PC-3 (cell line): ENCODE results near the gene MORC1. TPM values are rescaled to one million over a fixed set of nuclear protein-coding genes. Genes with fewer than 3 reads are reported as not detected.

Source experiments
- ATAC-seq: fragments of 200-7000 bp; cut with Tn5 transposase; 2 replicates; pipeline ENCODE4 v1.9.1; 2020; ENCODE audit warnings: mild to moderate bottlenecking, moderate library complexity
- BruUV-seq: library from RNA; stranded (reverse); fragments of 400-500 nt; replicated peaks from 2 replicates; lab custom pipeline; 2021; lab: Mats Ljungman, UMichigan
- CTCF ChIA-PET: fragments of 300-600 bp; sonication (Branson Sonifier 250); formaldehyde crosslinking; loops from one replicate; lab custom pipeline; 2022; ENCODE audit warnings: antibody characterized with exemption; lab: Charles Lee
- POLR2A ChIA-PET: fragments of 300-600 bp; sonication (Branson Sonifier 250); formaldehyde crosslinking; loops from one replicate; lab custom pipeline; 2022; ENCODE audit warnings: antibody characterized with exemption; ENCODE audit not compliant: unreplicated experiment; lab: Charles Lee
- DNase-seq: peaks from one replicate; pipeline ENCODE4 v3.0.0-alpha.2; 2015
- H2AFZ ChIP-seq: fragments of 300-600 bp; sonication (generic); 2 replicates; pipeline ENCODE4 v1.6.0; 2016; ENCODE audit warnings: antibody characterized with exemption, low read length
- H3F3A ChIP-seq: fragments of 300-600 bp; sonication (generic); one replicate; pipeline ENCODE4 v1.6.0; 2017; ENCODE audit warnings: antibody characterized with exemption, low read length, control low read depth, mild to moderate bottlenecking; ENCODE audit not compliant: unreplicated experiment
- H3K27ac ChIP-seq: fragments of 300-600 bp; sonication (generic); 2 replicates; pipeline ENCODE4 v1.5.1; 2016; ENCODE audit warnings: mild to moderate bottlenecking, low read length
- H3K27me3 ChIP-seq: fragments of 300-600 bp; sonication (generic); 2 replicates; pipeline ENCODE4 v1.6.1; 2016; ENCODE audit warnings: low read length, mixed read lengths
- H3K36me3 ChIP-seq: fragments of 300-600 bp; sonication (generic); 2 replicates; pipeline ENCODE4 v1.6.1; 2016; ENCODE audit warnings: low read depth, mixed run types, low read length, mixed read lengths
- H3K4me1 ChIP-seq: fragments of 300-600 bp; sonication (generic); 2 replicates; pipeline ENCODE4 v1.5.1; 2016; ENCODE audit warnings: low read length; ENCODE audit not compliant: insufficient read depth
- H3K4me2 ChIP-seq: fragments of 300-600 bp; sonication (generic); 2 replicates; pipeline ENCODE4 v1.6.0; 2016; ENCODE audit warnings: low read length
- H3K4me3 ChIP-seq: fragments of 300-600 bp; sonication (generic); 2 replicates; pipeline ENCODE4 v1.5.1; 2016; ENCODE audit warnings: mild to moderate bottlenecking, low read length, mixed read lengths
- H3K79me2 ChIP-seq: fragments of 300-600 bp; sonication (generic); 2 replicates; pipeline ENCODE4 v1.6.1; 2017; ENCODE audit warnings: low read length, mixed read lengths
- H3K9ac ChIP-seq: fragments of 300-600 bp; sonication (generic); 2 replicates; pipeline ENCODE4 v1.6.0; 2016; ENCODE audit warnings: mild to moderate bottlenecking, low read length
- H3K9me2 ChIP-seq: fragments of 300-600 bp; sonication (generic); replicated peaks from 2 replicates; pipeline ENCODE4 v1.6.1; 2016; ENCODE audit warnings: mixed run types, low read length, mixed read lengths
- H3K9me3 ChIP-seq: fragments of 300-600 bp; sonication (generic); 2 replicates; pipeline ENCODE4 v1.6.1; 2016; ENCODE audit warnings: low read length, mixed read lengths
- H4K20me1 ChIP-seq: fragments of 300-600 bp; sonication (generic); 2 replicates; pipeline ENCODE4 v1.6.1; 2016; ENCODE audit warnings: low read length, mixed read lengths
- EZH2 ChIP-seq: fragments of 300-600 bp; sonication (generic); IDR thresholded peaks from one replicate; pipeline ENCODE4 v1.6.1; 2017; ENCODE audit warnings: antibody characterized with exemption, mild to moderate bottlenecking, low read length; ENCODE audit not compliant: unreplicated experiment
- EZH2phosphoT487 ChIP-seq: fragments of 300-600 bp; sonication (generic); IDR thresholded peaks from 2 replicates; pipeline ENCODE4 v1.6.1; 2018; ENCODE audit warnings: mild to moderate bottlenecking, antibody characterized with exemption, low read length, borderline replicate concordance
- intact Hi-C: fragments of 100-400 bp; cut with micrococcal nuclease; formaldehyde crosslinking; loops from 2 replicates; pipeline ENCODE4 v1.9.0; 2023
- total RNA-seq: library from RNA; depleted of rRNA; stranded (reverse); fragments of >200 nt; gene quantifications from 2 replicates; pipeline ENCODE4 v1.2.3, GENCODE V29; 2014
- TF ChIP-seq, protein P1 (sequence below): fragments of 300-600 bp; sonication (generic); conservative IDR thresholded peaks from 2 replicates; pipeline ENCODE4 v1.5.1; 2017; ENCODE audit warnings: antibody characterized with exemption, low read depth, mild to moderate bottlenecking, low read length

Gene MORC1
- total RNA-seq, 1 experiment from 2014 or later, result not detected

DNA sequence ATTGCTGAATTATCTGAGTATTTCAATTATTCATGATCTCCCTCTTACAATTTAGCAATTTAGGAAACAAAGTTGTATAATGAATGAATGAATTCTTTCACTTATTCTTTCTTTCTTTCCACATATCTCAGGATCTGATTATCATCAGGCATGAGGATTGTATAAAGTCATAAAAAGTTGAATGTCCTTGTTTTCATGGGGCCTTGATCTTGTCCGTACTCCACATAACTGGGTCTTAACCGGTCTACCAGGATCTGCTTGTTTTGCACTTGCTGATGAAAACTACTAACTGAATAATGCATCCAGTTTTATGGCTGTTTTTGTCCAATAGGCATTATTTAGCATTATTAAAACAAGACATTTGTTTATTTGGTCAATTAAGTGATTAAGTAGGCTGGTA is 31.1 kb upstream of the MORC1 start:
- BruUV-seq, result no TSS peak
- Histone ChIP-seq H3K9me2 (no peaks in the 10 kb centered on the region), H3K4me1 (no peaks in the 10 kb centered on the region), H2AFZ (no peak overlapping the region), H3K4me3 (no peak overlapping the region), H3K9me3 (no peaks in the 10 kb centered on the region), H4K20me1 (no peaks in the 10 kb centered on the region), H3K27ac (no peak overlapping the region), H3K79me2 (no peaks in the 10 kb centered on the region), H3K9ac (no peak overlapping the region), H3F3A (no peaks in the 10 kb centered on the region), H3K4me2 (no peak overlapping the region), H3K27me3 (peaks cover 80% of the 10 kb centered on the region), H3K36me3 (no peaks in the 10 kb centered on the region)
- CTCF ChIA-PET, result no interaction called here
- intact Hi-C loops, result no loop called here
- ATAC-seq (no peak), DNase-seq (no peak)
- POLR2A ChIA-PET, result no interaction called here
- no peak for TF ChIP-seq EZH2
- TF ChIP-seq EZH2phosphoT487, result no peak
- TF ChIP-seq, protein P1, sequence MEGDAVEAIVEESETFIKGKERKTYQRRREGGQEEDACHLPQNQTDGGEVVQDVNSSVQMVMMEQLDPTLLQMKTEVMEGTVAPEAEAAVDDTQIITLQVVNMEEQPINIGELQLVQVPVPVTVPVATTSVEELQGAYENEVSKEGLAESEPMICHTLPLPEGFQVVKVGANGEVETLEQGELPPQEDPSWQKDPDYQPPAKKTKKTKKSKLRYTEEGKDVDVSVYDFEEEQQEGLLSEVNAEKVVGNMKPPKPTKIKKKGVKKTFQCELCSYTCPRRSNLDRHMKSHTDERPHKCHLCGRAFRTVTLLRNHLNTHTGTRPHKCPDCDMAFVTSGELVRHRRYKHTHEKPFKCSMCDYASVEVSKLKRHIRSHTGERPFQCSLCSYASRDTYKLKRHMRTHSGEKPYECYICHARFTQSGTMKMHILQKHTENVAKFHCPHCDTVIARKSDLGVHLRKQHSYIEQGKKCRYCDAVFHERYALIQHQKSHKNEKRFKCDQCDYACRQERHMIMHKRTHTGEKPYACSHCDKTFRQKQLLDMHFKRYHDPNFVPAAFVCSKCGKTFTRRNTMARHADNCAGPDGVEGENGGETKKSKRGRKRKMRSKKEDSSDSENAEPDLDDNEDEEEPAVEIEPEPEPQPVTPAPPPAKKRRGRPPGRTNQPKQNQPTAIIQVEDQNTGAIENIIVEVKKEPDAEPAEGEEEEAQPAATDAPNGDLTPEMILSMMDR, result no peak

DNA sequence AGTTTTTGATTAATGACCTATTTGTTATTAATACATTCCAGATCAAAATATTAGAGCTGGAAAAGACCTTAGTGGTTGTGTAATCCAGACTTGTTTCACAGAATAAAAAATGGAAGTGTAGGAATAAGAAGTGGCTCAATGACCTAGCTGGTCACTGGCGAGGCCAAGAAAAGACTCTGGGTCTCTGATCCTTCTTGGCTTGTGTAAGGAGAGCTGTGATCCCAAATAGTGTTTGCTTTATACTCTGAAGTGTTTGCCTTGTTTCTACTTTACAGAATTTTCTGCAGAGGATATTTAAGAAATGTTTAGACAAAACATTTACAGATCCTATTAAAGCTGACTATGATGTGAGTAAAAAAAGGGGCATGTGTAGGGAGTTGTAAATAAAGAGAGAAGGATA is 25.7 kb upstream of the MORC1 start:
- DNase-seq, result no peak
- TF ChIP-seq, protein P1, result no peak
- TF ChIP-seq EZH2phosphoT487 (no peak), EZH2 (no peak)
- Histone ChIP-seq H3K79me2 (no peaks in the 10 kb centered on the region), H3K9me3 (no peaks in the 10 kb centered on the region), H3K4me2 (no peak overlapping the region), H2AFZ (no peak overlapping the region), H3K9ac (no peak overlapping the region), H3F3A (no peaks in the 10 kb centered on the region), H3K4me1 (no peaks in the 10 kb centered on the region), H3K9me2 (no peaks in the 10 kb centered on the region), H3K27me3 (peaks cover 53% of the 10 kb centered on the region), H3K4me3 (no peak overlapping the region), H4K20me1 (no peaks in the 10 kb centered on the region), H3K27ac (no peak overlapping the region), H3K36me3 (no peaks in the 10 kb centered on the region)
- no TSS peak for BruUV-seq
- intact Hi-C loops, result no loop called here
- POLR2A ChIA-PET, result no interaction called here
- CTCF ChIA-PET, result no interaction called here
- no peak for ATAC-seq

DNA sequence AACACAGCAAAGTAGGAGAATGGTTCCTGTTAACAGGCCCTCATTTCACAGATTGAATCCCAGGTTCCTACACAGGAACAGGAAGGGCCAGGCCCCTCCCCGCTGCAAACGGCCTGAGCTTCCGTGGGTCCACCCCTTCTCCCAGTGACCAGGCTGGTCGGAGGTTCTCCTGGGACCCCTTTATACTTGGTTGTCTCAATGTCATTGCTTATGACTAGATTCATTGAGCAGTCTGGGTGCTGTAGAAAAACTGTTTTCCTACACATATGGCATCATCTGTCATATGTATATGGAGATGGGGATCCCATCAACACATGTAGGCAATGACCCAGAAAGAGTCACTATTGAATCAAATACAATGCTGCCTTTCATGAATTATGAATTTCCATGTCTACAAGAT is 22.4 kb upstream of the MORC1 start:
- H4K20me1 ChIP-seq, result no peaks in the 10 kb centered on the region
- H3K36me3 ChIP-seq, result no peaks in the 10 kb centered on the region
- H3K4me2 ChIP-seq, result no peak overlapping the region
- H3K9me2 ChIP-seq, result no peaks in the 10 kb centered on the region
- no peak overlapping the region for H3K9ac ChIP-seq
- ChIA-PET CTCF (no interaction called here), POLR2A (no interaction called here)
- TF ChIP-seq EZH2 (no peak), EZH2phosphoT487 (no peak)
- TF ChIP-seq, protein P1, result no peak
- no TSS peak for BruUV-seq
- H3K27ac ChIP-seq, result no peak overlapping the region
- intact Hi-C loops, result no loop called here
- ATAC-seq (no peak), DNase-seq (no peak)
- H3K4me3 ChIP-seq, result no peak overlapping the region
- peaks cover 21% of the 10 kb centered on the region; the same call in 1 of the 2 replicates for H3K27me3 ChIP-seq
- H2AFZ ChIP-seq, result no peak overlapping the region
- no peaks in the 10 kb centered on the region for H3K4me1 ChIP-seq
- H3K9me3 ChIP-seq, result no peaks in the 10 kb centered on the region
- H3K79me2 ChIP-seq, result no peaks in the 10 kb centered on the region
- no peaks in the 10 kb centered on the region for H3F3A ChIP-seq
